Astrocyte of the cerebellum (primary cell): ENCODE measurements around the gene IL34.

Source experiments
- DNase-seq: peaks from one replicate; pipeline ENCODE4 v3.0.0-alpha.2; 2011; ENCODE audit warnings: low read depth
- H3K4me3 ChIP-seq: 2 replicates; pipeline ENCODE4 v1.5.1; 2011; ENCODE audit warnings: mild to moderate bottlenecking, low read depth, low read length, moderate library complexity
- in situ Hi-C: cut with HindIII; loops from 2 replicates; pipeline ENCODE4 v1.10.0; 2017; ENCODE audit warnings: low sequenced_read_pairs
- TF ChIP-seq, protein P1 (sequence below): IDR thresholded peaks from 2 replicates; pipeline ENCODE4 v1.5.1; 2012; ENCODE audit warnings: low read length, low read depth, moderate library complexity, mild to moderate bottlenecking; ENCODE audit errors: missing control alignments

The IL34 gene

GRCh38 chr16:70709942-70710341 is 63.6 kb downstream of the IL34 start:
- H3K4me3 ChIP-seq, result no peak overlapping the region
- TF ChIP-seq, protein P1, sequence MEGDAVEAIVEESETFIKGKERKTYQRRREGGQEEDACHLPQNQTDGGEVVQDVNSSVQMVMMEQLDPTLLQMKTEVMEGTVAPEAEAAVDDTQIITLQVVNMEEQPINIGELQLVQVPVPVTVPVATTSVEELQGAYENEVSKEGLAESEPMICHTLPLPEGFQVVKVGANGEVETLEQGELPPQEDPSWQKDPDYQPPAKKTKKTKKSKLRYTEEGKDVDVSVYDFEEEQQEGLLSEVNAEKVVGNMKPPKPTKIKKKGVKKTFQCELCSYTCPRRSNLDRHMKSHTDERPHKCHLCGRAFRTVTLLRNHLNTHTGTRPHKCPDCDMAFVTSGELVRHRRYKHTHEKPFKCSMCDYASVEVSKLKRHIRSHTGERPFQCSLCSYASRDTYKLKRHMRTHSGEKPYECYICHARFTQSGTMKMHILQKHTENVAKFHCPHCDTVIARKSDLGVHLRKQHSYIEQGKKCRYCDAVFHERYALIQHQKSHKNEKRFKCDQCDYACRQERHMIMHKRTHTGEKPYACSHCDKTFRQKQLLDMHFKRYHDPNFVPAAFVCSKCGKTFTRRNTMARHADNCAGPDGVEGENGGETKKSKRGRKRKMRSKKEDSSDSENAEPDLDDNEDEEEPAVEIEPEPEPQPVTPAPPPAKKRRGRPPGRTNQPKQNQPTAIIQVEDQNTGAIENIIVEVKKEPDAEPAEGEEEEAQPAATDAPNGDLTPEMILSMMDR, result no peak
- in situ Hi-C loops, result no loop called here
- DNase-seq, result no peak
